Measurements from ENCODE around the gene TOMM22. TPM values are rescaled to one million over a fixed set of nuclear protein-coding genes. Genes with fewer than 3 reads are reported as not detected.

TOMM22 gene
- total RNA-seq, 1 donor from 2014 or later, result 54.7 TPM

DNA sequence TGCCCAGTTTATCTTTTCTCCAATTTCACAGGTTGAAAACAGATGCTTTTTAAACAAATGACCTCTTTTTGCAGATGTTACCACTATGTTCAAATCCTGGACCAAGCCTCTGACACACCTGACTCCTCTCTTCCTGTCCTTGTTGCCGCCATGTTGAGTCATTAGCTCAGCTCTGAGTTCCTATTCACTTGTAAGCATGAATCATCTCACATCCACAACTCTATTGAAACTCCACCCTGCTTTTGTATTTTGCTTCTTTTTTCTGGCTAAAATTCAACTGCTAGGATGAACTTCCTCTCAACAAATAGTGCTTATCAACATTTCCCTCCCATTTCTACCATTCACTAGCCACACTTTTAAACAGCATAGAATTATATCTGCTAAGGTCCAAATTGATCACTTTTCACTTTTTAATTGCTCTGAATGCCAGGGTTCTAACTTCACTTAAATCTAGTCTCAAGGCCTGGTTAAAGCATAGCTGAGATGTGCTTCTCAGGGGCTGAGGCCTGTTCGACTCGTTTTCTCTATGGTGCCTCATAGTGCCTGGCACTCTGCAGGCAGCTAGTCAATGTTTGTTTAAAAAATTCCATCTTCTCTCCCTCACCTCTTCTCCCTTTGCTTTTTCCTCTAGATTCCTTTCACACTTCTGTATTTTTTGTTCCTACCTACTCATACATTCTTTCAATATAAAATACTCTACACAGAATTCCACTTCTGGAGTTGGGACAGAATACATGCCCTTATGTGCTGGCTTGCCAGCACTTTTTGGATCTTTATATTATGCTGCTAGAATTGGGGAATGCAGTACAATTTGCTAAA, 15.1 kb downstream of the TOMM22 start:
- no peak for DNase-seq

DNA sequence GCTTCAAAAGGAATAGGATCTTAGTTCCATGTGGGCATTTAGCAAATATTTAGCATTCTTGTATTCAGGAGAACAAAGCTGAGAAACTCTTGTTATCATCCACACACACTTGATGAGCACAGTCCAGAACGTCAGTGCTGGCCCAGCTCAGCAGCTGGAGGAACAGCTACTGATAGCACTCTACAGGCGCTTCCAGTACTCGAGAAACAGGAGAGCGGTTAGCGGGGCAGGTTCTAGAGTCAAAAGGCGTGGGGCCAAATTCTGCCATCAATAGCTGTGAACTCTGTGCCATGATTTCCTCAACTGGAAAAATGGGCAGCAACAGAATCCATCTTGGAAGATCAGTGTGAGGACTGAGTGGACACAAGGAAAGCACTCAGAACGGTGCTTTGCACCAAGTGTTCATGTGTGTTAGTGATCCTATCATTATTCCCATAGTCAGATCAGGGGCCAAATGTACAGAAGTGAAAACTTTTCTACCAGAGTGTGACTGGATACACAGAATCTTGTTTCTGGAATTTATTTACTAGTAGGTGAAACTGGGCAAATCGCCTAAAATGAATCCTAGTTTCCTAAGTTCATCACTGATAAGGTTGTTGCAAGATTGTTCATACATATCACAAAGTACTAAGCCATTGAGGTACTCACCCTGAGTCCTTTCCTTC, 15.8 kb downstream of the TOMM22 start:
- DNase-seq, result no peak

GRCh38 chr22:38698407-38699094, 16.8 kb downstream of the TOMM22 start:
- no peak for DNase-seq

GRCh38 chr22:38699143-38699542, 17.4 kb downstream of the TOMM22 start:
- no peak for DNase-seq

- no peak for DNase-seq
These were observed 18.0 kb downstream of the TOMM22 start for GRCh38 chr22:38699784-38700183.

DNA sequence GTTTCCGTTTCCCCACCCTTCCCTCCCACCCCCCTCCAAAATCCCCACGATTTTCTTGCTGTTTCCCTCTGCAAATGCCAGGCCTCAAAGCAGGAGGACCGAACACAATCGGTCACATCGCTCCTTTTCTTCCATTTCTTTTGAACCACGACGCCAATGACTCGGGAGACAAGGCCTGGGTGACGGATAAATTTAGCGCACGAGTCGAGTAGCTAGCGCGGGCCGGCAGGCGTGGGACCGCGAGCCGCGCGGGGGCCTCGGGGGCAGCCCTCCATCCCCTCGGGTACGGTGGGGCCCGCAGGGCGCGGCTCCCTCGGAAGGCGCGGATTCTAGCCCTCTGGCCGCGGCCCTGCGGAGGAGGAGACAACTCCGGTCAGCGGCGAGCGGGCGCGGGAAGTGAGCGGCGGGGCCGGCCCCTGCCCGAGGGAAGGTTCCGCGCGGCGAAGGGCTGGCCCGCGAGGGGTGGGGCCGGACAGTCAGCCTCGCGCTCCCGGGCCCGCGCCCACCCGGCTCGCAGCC, 18.6 kb downstream of the TOMM22 start:
- no peak for DNase-seq

DNA sequence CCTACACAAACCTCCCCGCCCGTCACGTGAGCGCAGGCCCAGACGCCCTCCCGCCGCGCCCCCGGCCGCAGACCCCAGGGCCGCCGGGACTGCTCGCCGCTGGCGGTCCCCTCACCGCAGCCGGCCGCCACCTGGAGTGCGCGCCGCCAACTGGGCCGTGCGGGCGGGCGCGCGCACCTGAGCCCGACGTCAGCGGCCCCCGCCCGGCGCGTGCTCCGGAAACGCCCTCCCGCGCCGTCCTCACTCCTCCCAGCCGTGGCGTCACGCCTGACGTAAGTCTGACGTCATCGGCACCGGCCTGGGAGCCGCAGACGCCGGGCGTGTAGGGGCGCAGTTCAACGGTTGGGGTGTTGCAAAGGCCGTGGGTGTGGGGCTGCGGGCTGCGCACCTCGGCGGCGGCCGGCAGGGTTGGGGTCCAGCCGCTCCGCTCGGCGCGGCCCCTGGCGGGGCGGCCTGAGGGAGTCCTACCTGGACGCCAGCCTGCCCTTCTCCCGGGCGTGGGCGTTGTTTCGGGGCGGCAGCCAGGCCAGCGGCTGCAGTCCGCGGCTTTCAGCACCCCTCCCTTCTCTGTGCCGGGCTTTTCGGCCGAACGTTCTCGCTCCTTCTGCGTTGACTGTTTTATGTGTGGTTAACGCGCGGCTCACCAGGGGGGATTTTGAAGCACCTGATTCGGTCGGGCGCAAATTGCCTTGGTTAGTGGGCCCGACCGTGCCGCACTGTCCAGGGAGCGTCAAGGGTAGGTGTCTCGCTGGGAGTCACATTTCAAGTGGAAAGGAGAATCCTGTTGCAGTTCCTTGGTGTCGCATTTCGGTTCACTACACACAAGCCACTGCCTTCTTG, 19.3 kb downstream of the TOMM22 start, which contains the start of gene JOSD1:
JOSD1 (minus strand) TSS at position 155 of the 840 bp plus-strand sequence. CDS start 956 bp downstream, outside the sequence.
- DNase-seq, result peak; percentile 87

GRCh38 chr22:38704654-38705234, 23.0 kb downstream of the TOMM22 start:
- no peak for DNase-seq

DNA sequence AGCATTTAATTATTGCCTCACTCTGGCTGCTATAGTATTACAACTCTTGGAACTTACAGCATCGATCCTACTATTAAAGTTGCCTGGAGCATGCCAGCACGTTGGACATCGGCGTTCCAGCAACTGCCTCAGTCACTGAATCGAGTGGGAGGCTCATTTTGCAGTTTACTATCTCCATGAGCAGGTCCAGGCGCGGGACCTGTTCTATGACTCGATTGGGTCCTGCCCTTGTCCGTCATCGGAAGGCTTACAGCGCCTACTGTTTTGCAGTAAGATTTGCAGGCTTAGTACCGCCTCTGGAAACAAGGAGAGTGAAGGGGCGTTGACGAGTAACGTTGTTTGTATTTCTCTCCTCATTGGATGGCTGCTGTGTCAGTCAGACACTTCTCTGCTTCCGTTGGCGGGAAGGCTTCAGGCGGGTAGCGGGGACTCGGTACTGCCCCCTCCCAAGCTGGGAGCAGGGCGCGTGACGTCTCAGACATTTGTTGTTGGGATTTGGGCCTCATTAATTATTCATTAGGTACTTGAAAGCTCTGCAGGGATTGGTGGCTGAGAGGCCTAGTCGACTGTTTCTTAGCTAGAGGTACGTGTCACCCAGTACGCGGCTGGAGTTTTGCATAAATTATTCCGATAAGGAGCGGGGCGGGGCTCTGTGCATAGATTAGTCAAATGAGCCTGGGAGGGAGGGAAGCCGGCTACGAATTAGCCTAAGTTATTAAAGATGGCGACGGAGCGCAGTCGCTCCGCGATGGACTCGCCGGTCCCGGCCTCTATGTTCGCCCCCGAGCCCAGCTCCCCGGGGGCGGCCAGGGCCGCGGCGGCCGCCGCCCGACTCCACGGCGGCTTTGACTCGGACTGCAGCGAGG, 23.7 kb downstream of the TOMM22 start, which contains the start of gene GTPBP1:
GTPBP1 (plus strand) TSS at position 710 of the 866 bp plus-strand sequence; CDS start at position 722, 12 bp downstream.
- peak; percentile 100 for DNase-seq

DNA sequence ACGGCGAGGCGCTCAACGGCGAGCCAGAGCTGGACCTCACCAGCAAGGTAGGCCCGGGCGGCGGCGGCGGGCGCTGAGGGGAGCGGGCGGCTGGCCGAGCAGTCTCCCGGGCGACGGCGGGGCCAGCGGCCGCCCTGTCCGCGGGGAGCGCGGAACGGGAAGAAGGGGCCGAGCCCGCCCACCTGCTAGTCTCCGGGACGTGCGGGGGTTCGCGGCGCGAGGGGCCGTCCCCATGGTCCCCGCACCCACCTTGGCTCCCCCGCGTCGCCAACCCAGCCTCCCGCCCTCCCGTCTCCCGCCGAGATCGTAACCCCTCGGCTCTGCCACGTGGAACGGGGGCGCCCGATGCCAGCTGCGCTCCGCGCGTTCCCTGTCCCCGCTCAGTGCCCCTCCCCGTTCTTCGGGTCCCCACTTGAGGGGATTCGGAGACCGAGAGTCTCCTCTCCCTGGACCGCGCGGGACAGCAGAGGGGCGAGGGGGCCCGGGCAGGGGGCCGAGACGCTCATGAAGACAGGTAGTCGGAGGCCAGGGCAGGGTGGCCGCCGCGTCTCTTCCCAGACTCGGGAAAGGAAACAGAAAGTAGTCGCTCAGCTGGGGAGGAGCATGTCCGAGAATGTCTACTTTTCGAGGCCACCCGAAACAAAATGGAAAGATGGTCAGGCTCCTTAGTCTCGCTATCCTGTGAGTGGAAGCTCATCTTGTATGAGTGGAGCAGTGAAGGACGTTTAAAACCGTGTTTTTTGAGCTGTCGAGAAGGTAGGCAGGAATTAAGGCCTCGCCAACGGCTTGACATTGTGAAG, 24.5 kb downstream of the TOMM22 start:
- no peak for DNase-seq

DNA sequence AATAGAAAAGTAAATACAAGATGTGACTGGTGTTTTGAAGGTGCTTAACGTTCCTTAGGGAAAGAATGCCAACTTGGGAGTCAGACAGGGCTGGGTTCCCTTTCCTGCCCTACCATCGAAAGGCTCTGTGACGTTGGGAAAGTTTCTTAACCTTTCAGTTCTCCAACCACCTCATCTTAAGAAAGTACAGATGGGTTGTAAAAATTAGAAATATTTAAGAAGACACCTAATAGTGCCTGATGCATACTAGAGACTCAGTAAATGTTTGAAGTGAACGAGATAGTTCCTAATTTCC, 25.1 kb downstream of the TOMM22 start:
- no peak for DNase-seq

DNA sequence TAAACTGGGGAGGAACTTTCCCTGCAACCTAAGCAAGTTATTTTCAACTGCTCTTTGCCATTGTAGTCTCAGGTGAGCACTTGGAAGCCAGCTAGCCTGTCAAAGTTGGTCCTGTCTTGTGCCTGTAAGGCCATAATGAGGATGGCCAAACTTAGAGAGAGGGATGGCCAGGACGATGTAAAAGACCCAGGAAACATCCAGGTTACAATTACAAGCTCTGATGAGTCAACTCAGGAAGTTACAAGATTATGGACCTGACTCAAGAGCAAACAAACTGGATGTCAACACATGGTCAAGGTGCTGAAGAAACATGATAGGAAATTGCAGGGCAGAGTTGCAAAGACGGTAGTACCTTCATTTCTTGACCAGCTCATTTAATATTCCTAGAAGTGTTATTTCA, 25.6 kb downstream of the TOMM22 start:
- no peak for DNase-seq

DNA sequence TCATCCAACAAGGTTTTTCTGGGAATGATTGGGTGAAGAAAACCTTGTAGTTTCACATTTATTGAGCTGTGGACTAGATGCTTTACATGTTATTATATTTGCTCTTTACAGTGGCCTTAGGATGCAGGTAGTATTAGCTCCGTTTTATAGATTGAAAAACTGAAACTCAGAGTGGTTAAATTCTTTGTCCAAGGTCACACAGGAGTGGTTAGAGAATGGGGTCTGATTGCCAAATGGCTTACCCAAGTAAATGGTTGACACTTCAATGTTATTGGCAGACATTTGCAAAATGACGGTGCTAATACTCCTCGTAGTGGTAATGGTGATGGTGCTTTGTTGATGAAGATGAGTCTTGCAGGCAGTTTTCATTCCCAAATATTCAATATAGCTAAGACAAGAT, 26.2 kb downstream of the TOMM22 start:
- no peak for DNase-seq

DNA sequence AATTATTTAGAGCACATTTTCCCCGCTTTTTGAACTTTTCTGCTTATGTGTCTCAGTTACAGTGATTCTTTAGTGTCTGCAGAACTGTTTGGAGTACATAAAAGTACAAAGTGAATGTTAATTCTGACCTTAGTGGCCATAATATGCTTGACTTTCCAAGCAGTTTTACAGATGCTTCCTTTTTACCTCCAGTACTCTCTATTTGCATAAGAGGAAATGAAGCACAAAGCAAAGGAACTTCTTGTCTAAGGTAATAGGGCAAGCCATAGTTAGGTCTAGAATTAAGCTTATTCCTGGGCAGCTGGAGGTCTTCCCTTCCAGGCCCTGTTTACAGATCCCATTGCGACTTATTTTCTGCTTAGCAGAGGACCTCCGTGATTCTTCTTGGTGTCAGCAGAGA, 27.5 kb downstream of the TOMM22 start:
- no peak for DNase-seq

DNA sequence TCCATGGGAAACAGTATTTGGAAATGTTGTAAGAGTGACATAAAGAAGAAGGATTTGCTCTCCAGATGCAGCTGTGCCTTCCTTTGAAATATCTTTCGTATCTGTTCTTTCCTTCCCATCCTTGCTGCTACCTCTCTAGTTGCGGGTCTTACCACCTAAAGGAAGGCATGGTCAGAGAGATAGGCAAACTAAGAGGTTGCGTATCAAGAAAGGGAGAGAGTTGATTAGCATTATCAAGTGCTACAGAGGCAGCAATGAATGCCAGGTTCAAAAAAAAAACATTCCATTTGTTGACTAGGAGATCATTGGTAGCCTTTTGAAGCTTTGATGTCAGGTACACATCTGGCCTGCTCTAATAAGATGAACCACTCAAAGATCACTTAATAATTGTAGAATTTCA, 28.6 kb downstream of the TOMM22 start:
- DNase-seq, result no peak

DNA sequence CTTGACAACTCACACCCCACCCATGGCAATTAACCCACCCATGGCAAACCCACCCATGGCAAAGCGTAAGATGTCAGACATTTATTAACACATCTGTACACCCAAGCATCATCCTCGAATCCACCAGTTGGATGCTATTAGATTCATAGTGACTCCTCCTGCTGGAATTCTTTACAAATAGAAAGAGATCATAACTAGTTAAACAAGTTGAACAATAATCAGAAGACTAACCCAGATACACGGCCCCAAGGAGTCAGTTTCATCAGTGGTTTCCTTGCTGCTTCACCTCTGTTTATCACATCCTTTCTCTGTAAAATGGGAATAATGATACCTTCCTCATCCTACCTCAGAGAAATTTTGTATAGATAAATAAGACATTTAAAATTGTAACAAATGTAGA, 29.1 kb downstream of the TOMM22 start:
- DNase-seq, result no peak

- DNase-seq, result no peak
These were observed 30.9 kb downstream of the TOMM22 start for GRCh38 chr22:38712486-38713207.

- DNase-seq, result no peak
These were observed 32.2 kb downstream of the TOMM22 start for GRCh38 chr22:38713921-38714320.

DNA sequence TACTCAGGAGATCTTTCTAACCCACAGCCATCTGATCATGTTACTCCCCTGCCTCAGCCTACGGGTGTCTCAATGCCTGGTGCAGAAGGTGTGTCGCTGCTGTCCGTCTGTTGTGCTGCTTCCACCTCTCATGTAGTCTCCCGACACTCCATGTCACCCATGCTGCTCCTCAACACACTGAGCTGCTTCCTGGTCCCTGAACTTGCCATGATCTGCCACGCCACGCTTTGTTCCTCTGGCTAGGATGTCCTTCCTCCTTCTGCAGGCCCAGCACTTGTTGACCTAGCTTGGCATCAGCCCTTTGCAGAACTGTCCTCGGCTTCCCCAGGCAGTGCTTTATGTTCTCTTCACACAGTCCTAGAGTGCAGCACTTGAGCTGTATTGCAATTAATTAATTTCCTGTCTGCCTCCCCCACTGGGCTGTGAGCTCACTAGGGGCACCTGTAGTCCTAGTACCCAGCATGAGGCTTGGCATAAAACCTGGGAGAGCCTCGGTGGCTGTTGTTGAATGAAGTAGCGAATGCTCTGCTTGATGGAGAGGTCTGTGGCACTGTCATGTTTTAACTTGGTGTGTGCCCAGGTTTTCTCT, 33.5 kb downstream of the TOMM22 start:
- DNase-seq, result no peak
